ENCODE measurements around the gene LSP1. TPM values are rescaled to one million over a fixed set of nuclear protein-coding genes. Genes with fewer than 3 reads are reported as not detected.

Gene LSP1
- total and polyA plus RNA-seq, 2 experiments from 2014 or later: 29.9 to 47.0 TPM

DNA sequence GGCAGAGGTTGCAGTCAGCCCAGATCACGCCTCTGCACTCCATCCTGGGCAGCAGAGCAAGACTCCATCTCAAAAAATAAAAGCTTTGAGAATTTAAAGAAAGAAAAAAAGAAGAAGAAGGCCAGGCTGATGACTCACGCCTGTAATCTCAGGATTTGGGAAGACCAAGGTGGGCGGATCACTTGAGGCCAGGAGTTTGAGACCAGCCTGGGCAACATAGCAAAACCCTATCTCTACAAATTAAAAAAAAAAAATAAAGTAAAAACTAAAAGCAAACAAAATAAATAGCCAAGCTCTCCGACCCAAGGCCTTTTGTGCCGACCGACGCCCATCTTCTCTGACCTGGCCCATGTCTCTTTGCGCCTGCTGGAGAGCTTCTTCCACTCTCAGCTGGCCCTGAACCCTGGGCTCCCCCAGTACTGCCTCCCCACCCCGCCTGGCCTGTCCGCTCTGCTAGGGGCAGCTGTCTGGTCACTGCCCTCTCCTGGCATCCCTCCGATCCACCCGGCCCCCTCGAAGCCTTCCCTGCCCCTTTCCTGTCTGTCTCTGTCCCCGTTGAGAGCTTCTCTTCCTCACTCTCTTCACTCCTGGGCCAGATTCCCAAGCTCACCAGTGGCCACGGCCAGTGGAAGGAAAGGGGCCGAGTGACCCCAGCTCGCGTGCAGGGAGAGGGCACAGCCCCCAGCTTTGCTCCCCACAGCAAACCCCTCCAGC, 4.8 kb upstream of the LSP1 start:
- no peaks in the 10 kb centered on the region for H3K9me2 ChIP-seq (replicated peaks; ENCODE audit: insufficient read depth)
- H3K36me3 ChIP-seq (replicated peaks; ENCODE audit: insufficient read depth, low read depth): no peaks in the 10 kb centered on the region
- H3K4me1 ChIP-seq (ENCODE audit: insufficient read depth): peaks cover 15% of the 10 kb centered on the region
- TF ChIP-seq EZH2 (IDR thresholded peaks at IDR 0.05; ENCODE audit: borderline replicate concordance): no peak
- no peak for TF ChIP-seq CTCF (IDR thresholded peaks at IDR 0.05; ENCODE audit: poor library complexity)
- H3K27ac ChIP-seq: no peak overlapping the region
- no peak overlapping the region for H3K4me2 ChIP-seq
- no peaks in the 10 kb centered on the region for H3K79me2 ChIP-seq
- no peaks in the 10 kb centered on the region for H3K27me3 ChIP-seq
- no peak overlapping the region for H2AFZ ChIP-seq
- no peak for DNase-seq (ENCODE audit: low spot score)
- 93% methylated on average over 18 of the region's 18 CpGs for WGBS (ENCODE audit: low lambda C conversion rate, missing lambda C conversion rate)
- H3K4me3 ChIP-seq: no peak overlapping the region
- no peaks in the 10 kb centered on the region for H4K20me1 ChIP-seq (ENCODE audit: insufficient read depth, poor library complexity, severe bottlenecking)
- no peaks in the 10 kb centered on the region for H3K9me3 ChIP-seq (ENCODE audit: low read depth)

DNA sequence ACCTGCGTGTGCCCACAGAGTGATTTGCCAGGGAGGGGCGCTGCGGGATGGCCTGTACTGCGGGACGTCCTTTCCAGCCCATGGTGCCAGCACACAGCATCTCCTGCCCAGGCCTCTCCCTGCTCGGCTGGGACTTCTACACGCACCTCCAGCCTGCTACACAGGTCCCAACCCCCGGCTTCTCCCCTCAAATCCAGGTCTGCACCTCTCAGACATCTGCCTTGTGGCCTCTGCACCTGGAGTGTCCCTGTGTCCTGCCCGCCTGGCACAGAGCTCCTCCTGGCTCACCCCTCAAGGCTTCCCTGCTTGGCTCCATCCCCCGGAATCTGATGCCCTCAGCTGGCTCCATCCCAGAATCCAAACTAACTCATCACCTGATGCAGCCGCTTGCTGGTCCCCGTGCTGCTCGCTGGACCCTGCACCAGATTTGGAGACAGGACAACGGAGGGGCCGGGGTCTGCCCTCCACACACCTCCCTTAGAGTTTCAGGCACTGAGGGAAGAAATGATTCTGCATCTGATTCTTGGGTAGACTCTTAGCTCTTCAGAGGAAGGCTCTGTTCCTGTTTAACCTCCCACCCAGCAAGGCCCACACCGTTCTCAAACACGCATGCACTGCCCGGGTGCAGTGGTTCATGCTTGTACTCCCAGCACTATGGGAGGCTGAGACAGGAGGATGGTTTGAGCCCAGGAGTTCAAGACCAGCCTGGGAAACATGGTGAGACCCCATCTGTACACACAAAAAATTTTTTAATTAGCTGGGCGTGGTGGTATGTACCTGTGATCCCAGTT, 4.0 kb upstream of the LSP1 start:
- no peaks in the 10 kb centered on the region for H3K79me2 ChIP-seq
- no peaks in the 10 kb centered on the region for H3K9me2 ChIP-seq (replicated peaks; ENCODE audit: insufficient read depth)
- H3K4me3 ChIP-seq: no peak overlapping the region
- no peaks in the 10 kb centered on the region for H3K36me3 ChIP-seq (replicated peaks; ENCODE audit: insufficient read depth, low read depth)
- WGBS (ENCODE audit: low lambda C conversion rate, missing lambda C conversion rate): 93% methylated on average over 18 of the region's 19 CpGs
- TF ChIP-seq EZH2 (IDR thresholded peaks at IDR 0.05; ENCODE audit: borderline replicate concordance): no peak
- no peak for TF ChIP-seq EZH2phosphoT487 (IDR thresholded peaks at IDR 0.05; ENCODE audit: low read depth, severe bottlenecking, unreplicated experiment)
- no peak for TF ChIP-seq CTCF (IDR thresholded peaks at IDR 0.05; ENCODE audit: poor library complexity)
- H3K27ac ChIP-seq: no peak overlapping the region
- no peak for DNase-seq (ENCODE audit: low spot score)
- H4K20me1 ChIP-seq (ENCODE audit: insufficient read depth, poor library complexity, severe bottlenecking): no peaks in the 10 kb centered on the region
- no peak overlapping the region for H2AFZ ChIP-seq
- no peaks in the 10 kb centered on the region for H3K9me3 ChIP-seq (ENCODE audit: low read depth)
- no peak overlapping the region for H3K4me2 ChIP-seq
- no peaks in the 10 kb centered on the region for H3K27me3 ChIP-seq
- peaks cover 15% of the 10 kb centered on the region for H3K4me1 ChIP-seq (ENCODE audit: insufficient read depth)

DNA sequence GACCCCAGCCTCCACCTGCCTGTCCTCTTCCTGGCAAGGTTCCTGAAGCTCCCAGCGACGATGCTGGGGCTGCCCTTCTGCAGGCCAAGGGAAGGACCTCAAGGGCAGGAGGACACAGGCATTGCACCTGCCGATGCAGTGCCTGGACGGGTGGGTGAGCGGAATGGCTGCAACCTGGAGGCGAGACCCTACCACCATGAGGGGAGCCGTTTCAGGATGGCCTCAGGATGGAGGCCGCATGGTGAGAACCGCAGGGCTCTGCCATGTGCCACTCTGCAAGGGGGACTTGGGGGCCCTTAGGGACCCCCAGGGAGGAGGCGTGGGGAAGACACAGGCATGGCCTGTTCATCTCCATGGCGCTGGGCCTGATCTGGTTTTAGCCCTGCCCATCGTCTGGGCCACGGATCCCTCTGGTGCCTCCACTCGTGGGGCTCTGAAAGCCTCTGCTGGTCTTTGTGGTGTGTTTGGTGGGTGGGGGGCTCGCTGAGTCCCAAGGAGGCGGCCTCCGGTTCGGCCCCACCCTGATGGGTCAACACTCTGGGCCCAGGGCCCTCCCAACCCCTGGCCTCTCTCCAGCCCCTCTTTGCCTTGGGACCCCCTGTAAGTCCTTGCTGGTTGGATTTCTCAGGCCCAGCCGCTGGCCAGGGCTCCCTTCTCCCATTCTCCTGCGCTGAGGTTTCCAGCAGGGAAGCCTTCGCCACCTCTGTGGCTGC, 1.3 kb upstream of the LSP1 start:
- Histone ChIP-seq H3K27ac (no peak overlapping the region), H3K9me2 (replicated peaks; ENCODE audit: insufficient read depth) (no peaks in the 10 kb centered on the region), H3K36me3 (replicated peaks; ENCODE audit: insufficient read depth, low read depth) (no peaks in the 10 kb centered on the region), H2AFZ (no peak overlapping the region), H3K9me3 (ENCODE audit: low read depth) (no peaks in the 10 kb centered on the region), H3K27me3 (no peaks in the 10 kb centered on the region), H3K79me2 (no peaks in the 10 kb centered on the region), H3K4me3 (no peak overlapping the region), H3K4me2 (no peak overlapping the region), H3K4me1 (ENCODE audit: insufficient read depth) (no peaks in the 10 kb centered on the region), H4K20me1 (ENCODE audit: insufficient read depth, poor library complexity, severe bottlenecking) (no peaks in the 10 kb centered on the region)
- TF ChIP-seq EZH2phosphoT487 (IDR thresholded peaks at IDR 0.05; ENCODE audit: low read depth, severe bottlenecking, unreplicated experiment) (no peak), CTCF (IDR thresholded peaks at IDR 0.05; ENCODE audit: poor library complexity) (no peak), EZH2 (IDR thresholded peaks at IDR 0.05; ENCODE audit: borderline replicate concordance) (no peak)
- WGBS (ENCODE audit: low lambda C conversion rate, missing lambda C conversion rate): 97% methylated on average over 21 of the region's 21 CpGs
- no peak for DNase-seq (ENCODE audit: low spot score)
